ENCODE measurements around the gene VTCN1. TPM values are rescaled to one million over a fixed set of nuclear protein-coding genes. Genes with fewer than 3 reads are reported as not detected.
A peak's percentile ranks its signal among the peaks of the same experiment; 100 is the strongest.

VTCN1 gene
- polyA plus RNA-seq, 3 donors = not detected

DNA sequence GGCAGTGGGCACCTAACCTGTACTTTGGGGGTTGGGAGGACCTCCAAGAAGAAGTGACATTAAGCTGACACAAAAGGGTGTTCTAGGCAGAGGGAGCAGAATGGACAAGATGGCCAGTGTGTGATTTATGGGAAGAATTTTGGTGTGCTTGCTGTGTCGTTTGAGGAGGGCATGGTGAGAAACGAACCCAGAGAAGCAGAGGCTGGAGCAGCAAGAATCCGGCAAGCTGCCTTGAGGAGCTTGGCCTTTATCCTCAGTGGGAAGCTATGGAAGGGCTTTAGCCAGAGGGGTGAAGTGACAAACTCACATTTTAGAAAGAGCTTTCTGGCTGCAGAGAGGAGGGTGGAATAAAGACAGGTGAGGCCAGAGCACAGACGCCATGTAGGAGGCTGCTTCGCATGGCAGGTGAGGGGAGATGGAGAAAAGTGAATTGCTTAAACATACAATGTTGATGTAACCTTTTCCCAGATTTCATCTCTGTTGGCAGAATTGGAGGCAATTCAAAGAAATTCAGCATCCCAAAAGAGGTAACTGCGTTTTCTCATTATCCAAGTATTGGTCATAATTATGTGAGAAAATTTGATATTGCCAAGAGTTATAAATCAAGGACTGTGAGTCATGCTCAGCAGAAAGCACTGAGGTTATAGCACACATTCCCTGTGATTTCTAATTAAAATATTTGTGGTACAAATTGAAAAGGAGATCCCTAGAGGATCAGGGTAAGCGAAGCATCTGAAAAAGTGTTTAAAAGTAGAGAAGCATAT lies 115.7 kb downstream of the VTCN1 start:
- 97% methylated on average over 3 of the region's 7 CpGs for WGBS (ENCODE audit: insufficient coverage)
- Histone ChIP-seq H3K4me3 (replicated peaks in 1 of 3; ENCODE audit: low read depth in 2 of 3, low read length in 3 of 3) (no peak overlapping the region), H3K36me3 (replicated peaks in 1 of 2; ENCODE audit: control insufficient read depth in 1 of 2, insufficient read depth in 2 of 2, low read length in 2 of 2) (peaks cover 95 to 100% of the 10 kb centered on the region in 2 donors), H4K20me1 (ENCODE audit: insufficient read depth, low read length) (no peaks in the 10 kb centered on the region), H3K79me2 (ENCODE audit: insufficient read depth, low read length) (no peaks in the 10 kb centered on the region), H3K27me3 (ENCODE audit: control insufficient read depth in 2 of 2, insufficient read depth in 2 of 2, low read length in 2 of 2) (no peaks in the 10 kb centered on the region), H3K4me1 (ENCODE audit: control insufficient read depth in 1 of 2, insufficient read depth in 2 of 2, low read length in 2 of 2) (no peaks in the 10 kb centered on the region), H3K9me3 (replicated peaks in 1 of 2; ENCODE audit: control insufficient read depth in 1 of 2, insufficient read depth in 1 of 2, low read length in 2 of 2) (no peaks in the 10 kb centered on the region), H3K9ac (ENCODE audit: insufficient read depth, low read length, poor library complexity, severe bottlenecking) (no peak overlapping the region), H2AFZ (ENCODE audit: insufficient read depth, low read depth, low read length, poor library complexity, severe bottlenecking) (no peak overlapping the region), H3K27ac (ENCODE audit: low read depth in 1 of 2, low read length in 2 of 2) (no peak overlapping the region), H3K4me2 (replicated peaks; ENCODE audit: extremely low read depth, low read length, poor library complexity, severe bottlenecking) (no peak overlapping the region)
- DNase-seq = no peak
- intact Hi-C loops (cut with micrococcal nuclease) = no loop called here
- Mint-ChIP-seq H3K36me3 (peaks cover 87 to 90% of the 10 kb centered on the region in 2 donors), H3K4me3 (no peak overlapping the region), H3K4me1 (peaks cover 3% of the 10 kb centered on the region), H3K9me3 (no peaks in the 10 kb centered on the region), H3K27me3 (ENCODE audit: low read depth in 3 of 3) (no peaks in the 10 kb centered on the region), H3K27ac (peak overlapping the region in 2 of 7 donors; percentile 5 to 64)
- TF ChIP-seq, protein P1, sequence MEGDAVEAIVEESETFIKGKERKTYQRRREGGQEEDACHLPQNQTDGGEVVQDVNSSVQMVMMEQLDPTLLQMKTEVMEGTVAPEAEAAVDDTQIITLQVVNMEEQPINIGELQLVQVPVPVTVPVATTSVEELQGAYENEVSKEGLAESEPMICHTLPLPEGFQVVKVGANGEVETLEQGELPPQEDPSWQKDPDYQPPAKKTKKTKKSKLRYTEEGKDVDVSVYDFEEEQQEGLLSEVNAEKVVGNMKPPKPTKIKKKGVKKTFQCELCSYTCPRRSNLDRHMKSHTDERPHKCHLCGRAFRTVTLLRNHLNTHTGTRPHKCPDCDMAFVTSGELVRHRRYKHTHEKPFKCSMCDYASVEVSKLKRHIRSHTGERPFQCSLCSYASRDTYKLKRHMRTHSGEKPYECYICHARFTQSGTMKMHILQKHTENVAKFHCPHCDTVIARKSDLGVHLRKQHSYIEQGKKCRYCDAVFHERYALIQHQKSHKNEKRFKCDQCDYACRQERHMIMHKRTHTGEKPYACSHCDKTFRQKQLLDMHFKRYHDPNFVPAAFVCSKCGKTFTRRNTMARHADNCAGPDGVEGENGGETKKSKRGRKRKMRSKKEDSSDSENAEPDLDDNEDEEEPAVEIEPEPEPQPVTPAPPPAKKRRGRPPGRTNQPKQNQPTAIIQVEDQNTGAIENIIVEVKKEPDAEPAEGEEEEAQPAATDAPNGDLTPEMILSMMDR (IDR thresholded peaks at IDR 0.05) = no peak

DNA sequence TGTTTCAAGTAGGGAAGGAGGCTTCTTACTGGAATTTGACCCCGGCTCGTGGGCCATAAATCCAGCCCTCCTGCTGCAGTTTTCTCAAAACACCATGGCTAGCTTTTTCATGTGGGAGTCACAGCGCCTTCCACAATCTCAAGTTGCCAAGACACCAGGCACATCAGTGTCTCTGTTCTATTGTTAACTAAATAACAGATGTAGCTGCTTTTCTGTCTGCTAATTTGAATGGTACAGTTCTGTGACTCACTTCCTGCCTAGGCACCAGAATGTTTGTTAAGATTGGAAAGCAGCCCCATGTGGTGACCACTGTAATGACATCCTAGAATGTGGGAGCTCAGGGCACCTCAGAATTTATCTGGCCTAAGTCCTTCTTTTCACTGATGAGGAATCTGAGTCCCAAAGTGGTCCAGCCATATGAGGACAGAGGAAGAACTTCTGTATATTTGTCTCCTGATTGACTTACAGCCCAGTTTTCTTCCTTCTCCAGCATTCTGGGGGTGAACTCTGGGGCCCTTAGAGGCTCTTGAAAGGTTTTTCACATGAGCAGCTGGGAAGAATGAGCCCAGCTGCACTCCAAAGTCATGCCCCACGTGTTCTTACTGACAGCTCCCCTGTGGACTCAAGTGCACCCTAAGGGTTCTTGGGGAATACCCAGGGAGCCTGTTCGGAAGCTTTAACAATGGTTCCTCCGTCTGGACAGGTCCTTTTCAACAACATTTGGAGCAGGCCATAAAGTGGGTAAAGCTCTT lies 116.7 kb downstream of the VTCN1 start:
- H3K9ac ChIP-seq (ENCODE audit: insufficient read depth, low read length, poor library complexity, severe bottlenecking) = no peak overlapping the region
- H3K4me1 ChIP-seq (ENCODE audit: control insufficient read depth in 1 of 2, insufficient read depth in 2 of 2, low read length in 2 of 2) = no peaks in the 10 kb centered on the region
- peaks cover 3% of the 10 kb centered on the region for H3K4me1 Mint-ChIP-seq
- H3K27me3 ChIP-seq (ENCODE audit: control insufficient read depth in 2 of 2, insufficient read depth in 2 of 2, low read length in 2 of 2) = no peaks in the 10 kb centered on the region
- no peak overlapping the region for H3K4me3 ChIP-seq (replicated peaks in 1 of 3; ENCODE audit: low read depth in 2 of 3, low read length in 3 of 3)
- H3K27ac ChIP-seq (ENCODE audit: low read depth in 1 of 2, low read length in 2 of 2) = no peak overlapping the region
- TF ChIP-seq, protein P1 (IDR thresholded peaks at IDR 0.05) = peak; percentile 22
- peak in 1 of 3 donors; percentile 11 for DNase-seq
- no peaks in the 10 kb centered on the region for H3K79me2 ChIP-seq (ENCODE audit: insufficient read depth, low read length)
- H4K20me1 ChIP-seq (ENCODE audit: insufficient read depth, low read length) = no peaks in the 10 kb centered on the region
- intact Hi-C loops (cut with micrococcal nuclease) = no loop called here
- H3K4me2 ChIP-seq (replicated peaks; ENCODE audit: extremely low read depth, low read length, poor library complexity, severe bottlenecking) = no peak overlapping the region
- H3K9me3 ChIP-seq (replicated peaks in 1 of 2; ENCODE audit: control insufficient read depth in 1 of 2, insufficient read depth in 1 of 2, low read length in 2 of 2) = no peaks in the 10 kb centered on the region
- H3K27me3 Mint-ChIP-seq (ENCODE audit: low read depth in 3 of 3) = no peaks in the 10 kb centered on the region
- H3K36me3 Mint-ChIP-seq = peaks cover 85 to 87% of the 10 kb centered on the region in 2 donors
- no peak overlapping the region for H2AFZ ChIP-seq (ENCODE audit: insufficient read depth, low read depth, low read length, poor library complexity, severe bottlenecking)
- peaks cover 94 to 99% of the 10 kb centered on the region in 2 donors for H3K36me3 ChIP-seq (replicated peaks in 1 of 2; ENCODE audit: control insufficient read depth in 1 of 2, insufficient read depth in 2 of 2, low read length in 2 of 2)
- peak overlapping the region in 1 of 7 donors; percentile 1 for H3K27ac Mint-ChIP-seq
- no peaks in the 10 kb centered on the region for H3K9me3 Mint-ChIP-seq
- 100% methylated on average over 2 of the region's 6 CpGs for WGBS (ENCODE audit: insufficient coverage)
- H3K4me3 Mint-ChIP-seq = no peak overlapping the region

Small RNA genes within 50 kb of the gene (small RNA-seq; reads per million reads assigned to genes)
- gene MIR942 (ENCODE audit: insufficient read length, low read depth) = 22.0 reads per million, percentile 88 among the genes with 10 or more reads in this experiment
- gene RF00017 (ENCODE audit: insufficient read length, low read depth) = not detected

Other genes starting within 250 kb of the VTCN1 start
- 100 to 1,000 TPM in 1 of 3 donors, 10 to 100 TPM in 2; 27.2 to 101 (median 54.7) TPM for gene CD101, start 209.2 kb downstream of the VTCN1 start, polyA plus RNA-seq
- gene TTF2, start 150.6 kb downstream of the VTCN1 start, polyA plus RNA-seq = 10 to 100 TPM in 1 of 3 donors, 1 to 10 TPM in 2; 5.6 to 12.9 (median 8.0) TPM
- gene TRIM45, start 89.2 kb downstream of the VTCN1 start, polyA plus RNA-seq = 1 to 10 TPM in 1 of 3 donors, under 1 TPM in 1, not detected in 1; 0.85 to 1.4 TPM
- 10 to 100 TPM in 1 of 3 donors, 1 to 10 TPM in 2; 4.0 to 10.5 (median 7.2) TPM for gene MAN1A2, start 156.5 kb upstream of the VTCN1 start, polyA plus RNA-seq